Measurements from ENCODE around the gene FCHSD2. TPM values are rescaled to one million over a fixed set of nuclear protein-coding genes. Genes with fewer than 3 reads are reported as not detected.

Gene FCHSD2
- total and polyA plus RNA-seq, 2 of the 13 experiments (the other 11 are each of a cell fraction or from before 2014, with no cell fraction given), result 20.5 to 24.8 TPM

DNA sequence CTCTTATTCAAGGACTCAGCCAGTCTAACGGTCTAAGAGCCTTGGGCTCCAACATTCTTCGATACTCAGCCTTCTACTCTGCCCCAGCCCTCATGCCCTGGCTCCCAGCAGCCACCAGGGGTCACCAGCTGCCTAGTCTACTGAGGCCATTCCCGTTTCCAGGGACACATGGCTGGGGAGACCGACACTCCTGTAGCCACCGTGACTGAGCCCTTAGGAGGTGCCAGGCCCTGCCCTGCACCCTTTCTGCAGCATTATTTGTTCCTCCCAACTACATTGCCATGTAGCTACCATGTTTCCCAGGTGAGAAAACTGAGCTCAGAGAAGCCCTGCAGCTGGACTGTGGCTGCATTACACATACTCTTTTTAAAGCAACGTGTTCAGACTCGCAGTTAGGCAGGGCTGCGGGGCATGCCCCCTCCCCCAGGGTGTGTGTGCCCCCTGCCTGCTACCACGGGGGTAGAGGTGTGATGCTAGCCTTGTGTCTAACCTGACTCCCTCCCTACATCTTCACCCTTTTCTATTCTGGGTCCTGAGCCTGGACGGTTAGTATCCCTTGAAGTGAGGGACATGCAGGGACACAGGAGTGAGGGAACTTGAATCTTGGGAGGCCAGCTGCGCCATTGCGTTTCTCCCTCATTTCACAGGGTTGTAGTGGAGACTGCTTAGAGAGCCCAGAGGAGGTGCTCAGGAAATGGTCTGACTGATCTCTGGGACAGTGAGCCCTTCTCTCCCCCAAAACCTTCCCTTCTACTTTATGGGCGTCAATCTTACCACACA is 310.4 kb downstream of the FCHSD2 start (continued):
- TF ChIP-seq KAT2B (IDR thresholded peaks at IDR 0.05; ENCODE audit: borderline replicate concordance, low read depth, low read length) (no peak), NFRKB (IDR thresholded peaks at IDR 0.05) (no peak), RBM39 (IDR thresholded peaks at IDR 0.05; ENCODE audit: low read depth, low read length, poor library complexity, severe bottlenecking) (no peak), ZBTB40 (IDR thresholded peaks at IDR 0.05) (no peak), ZBTB40 (CRISPR knock-in tag; IDR thresholded peaks at IDR 0.05) (no peak), ZZZ3 (CRISPR knock-in tag; IDR thresholded peaks at IDR 0.05; ENCODE audit: borderline replicate concordance) (no peak), FOXA3 (CRISPR knock-in tag; IDR thresholded peaks at IDR 0.05) (no peak), ZFP36L1 (CRISPR knock-in tag; IDR thresholded peaks at IDR 0.05) (no peak), NR1H2 (CRISPR knock-in tag; IDR thresholded peaks at IDR 0.05; ENCODE audit: borderline replicate concordance, low read depth) (no peak), ZNF670 (CRISPR knock-in tag; IDR thresholded peaks at IDR 0.05; ENCODE audit: borderline replicate concordance) (no peak), ZFP36 (IDR thresholded peaks at IDR 0.05; ENCODE audit: borderline replicate concordance, low read depth, low read length, partially characterized antibody) (no peak), ZSCAN29 (CRISPR knock-in tag; conservative IDR thresholded peaks at IDR 0.05) (no peak), RFXAP (CRISPR knock-in tag; IDR thresholded peaks at IDR 0.05; ENCODE audit: borderline replicate concordance) (no peak), KLF9 (CRISPR knock-in tag; IDR thresholded peaks at IDR 0.05; ENCODE audit: low read depth) (no peak), ZFP91 (CRISPR knock-in tag; IDR thresholded peaks at IDR 0.05; ENCODE audit: borderline replicate concordance) (peak; percentile 24; the same call in 1 of the 2 replicates)
- TF ChIP-seq, protein P1, sequence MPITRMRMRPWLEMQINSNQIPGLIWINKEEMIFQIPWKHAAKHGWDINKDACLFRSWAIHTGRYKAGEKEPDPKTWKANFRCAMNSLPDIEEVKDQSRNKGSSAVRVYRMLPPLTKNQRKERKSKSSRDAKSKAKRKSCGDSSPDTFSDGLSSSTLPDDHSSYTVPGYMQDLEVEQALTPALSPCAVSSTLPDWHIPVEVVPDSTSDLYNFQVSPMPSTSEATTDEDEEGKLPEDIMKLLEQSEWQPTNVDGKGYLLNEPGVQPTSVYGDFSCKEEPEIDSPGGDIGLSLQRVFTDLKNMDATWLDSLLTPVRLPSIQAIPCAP (CRISPR knock-in tag; IDR thresholded peaks at IDR 0.05; ENCODE audit: low read depth), result no peak
- TF ChIP-seq, protein P2, sequence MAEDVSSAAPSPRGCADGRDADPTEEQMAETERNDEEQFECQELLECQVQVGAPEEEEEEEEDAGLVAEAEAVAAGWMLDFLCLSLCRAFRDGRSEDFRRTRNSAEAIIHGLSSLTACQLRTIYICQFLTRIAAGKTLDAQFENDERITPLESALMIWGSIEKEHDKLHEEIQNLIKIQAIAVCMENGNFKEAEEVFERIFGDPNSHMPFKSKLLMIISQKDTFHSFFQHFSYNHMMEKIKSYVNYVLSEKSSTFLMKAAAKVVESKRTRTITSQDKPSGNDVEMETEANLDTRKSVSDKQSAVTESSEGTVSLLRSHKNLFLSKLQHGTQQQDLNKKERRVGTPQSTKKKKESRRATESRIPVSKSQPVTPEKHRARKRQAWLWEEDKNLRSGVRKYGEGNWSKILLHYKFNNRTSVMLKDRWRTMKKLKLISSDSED (CRISPR knock-in tag; IDR thresholded peaks at IDR 0.05), result no peak
